ENCODE data around the gene UBE2C. TPM values are rescaled to one million over a fixed set of nuclear protein-coding genes. Genes with fewer than 3 reads are reported as not detected.

The UBE2C gene
- total RNA-seq, 1 experiment from 2014 or later, result 205 TPM

GRCh38 chr20:45783656-45784294 lies 28.7 kb upstream of the UBE2C start (continued):
- no peak for TF ChIP-seq EZH2phosphoT487 (IDR thresholded peaks at IDR 0.05; ENCODE audit: borderline replicate concordance)
- no peak for TF ChIP-seq JUND (IDR thresholded peaks at IDR 0.05)
- TF ChIP-seq EZH2 (IDR thresholded peaks at IDR 0.05), result no peak

- BruUV-seq (replicated peaks), result no TSS peak
- H4K20me1 ChIP-seq (ENCODE audit: insufficient read depth), result no peaks in the 10 kb centered on the region
- DNase-seq (ENCODE audit: low read depth, low spot score), result no peak
- H3K9me2 ChIP-seq (ENCODE audit: insufficient read depth), result no peaks in the 10 kb centered on the region
- ChIA-PET CTCF (no interaction called here), POLR2A (no interaction called here), RAD21 (ENCODE audit: low non-redundant PET in 1 of 2, low total read pairs in 2 of 2, uncharacterized antibody in 2 of 2, unreplicated experiment in 2 of 2) (no interaction called here)
- peaks cover 14% of the 10 kb centered on the region for H3K79me2 ChIP-seq (ENCODE audit: insufficient read depth, low read length)
- H3K4me1 ChIP-seq (ENCODE audit: control insufficient read depth in 1 of 2, insufficient read depth in 2 of 2, low read length in 2 of 2), result peaks cover 20 to 34% of the 10 kb centered on the region in 2 experiments
- ATAC-seq, result no peak
- no peaks in the 10 kb centered on the region for H3K36me3 ChIP-seq (ENCODE audit: control insufficient read depth in 1 of 2, insufficient read depth in 2 of 2, low read length in 2 of 2)
- H2AFZ ChIP-seq (ENCODE audit: low read depth, low read length, poor library complexity, severe bottlenecking), result no peak overlapping the region
- no peak overlapping the region for H3K27ac ChIP-seq (ENCODE audit: low read depth, low read length)
- no peak overlapping the region for H3K4me3 ChIP-seq (replicated peaks in 1 of 2; ENCODE audit: low read depth in 1 of 2, low read length in 2 of 2)
- intact Hi-C loops (cut with micrococcal nuclease), result no loop called here
- no peaks in the 10 kb centered on the region for H3K9me3 ChIP-seq (ENCODE audit: control insufficient read depth in 1 of 2, insufficient read depth in 1 of 2, low read depth in 1 of 2, low read length in 2 of 2)
- no peak overlapping the region for H3K9ac ChIP-seq (ENCODE audit: low read length)
- no peaks in the 10 kb centered on the region for H3K27me3 ChIP-seq (ENCODE audit: insufficient read depth, low read length)
- H3K4me2 ChIP-seq (ENCODE audit: low read length), result no peak overlapping the region
- TF ChIP-seq, protein P1, sequence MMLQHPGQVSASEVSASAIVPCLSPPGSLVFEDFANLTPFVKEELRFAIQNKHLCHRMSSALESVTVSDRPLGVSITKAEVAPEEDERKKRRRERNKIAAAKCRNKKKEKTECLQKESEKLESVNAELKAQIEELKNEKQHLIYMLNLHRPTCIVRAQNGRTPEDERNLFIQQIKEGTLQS (IDR thresholded peaks at IDR 0.05), result no peak
- TF ChIP-seq YY1 (IDR thresholded peaks at IDR 0.05; ENCODE audit: extremely low read depth, insufficient replicate concordance, low read depth, low read length), result no peak
- no peak for TF ChIP-seq EZH2phosphoT487 (IDR thresholded peaks at IDR 0.05; ENCODE audit: borderline replicate concordance)
- no peak for TF ChIP-seq ELF1 (IDR thresholded peaks at IDR 0.05; ENCODE audit: borderline replicate concordance, low read depth)
- TF ChIP-seq POLR2A (IDR thresholded peaks at IDR 0.05; ENCODE audit: borderline replicate concordance, extremely low read depth, insufficient read depth, insufficient read length), result no peak
- no peak for TF ChIP-seq CEBPB (IDR thresholded peaks at IDR 0.05; ENCODE audit: low read depth)
- TF ChIP-seq POLR2AphosphoS5 (IDR thresholded peaks at IDR 0.05; ENCODE audit: low read depth, low read length), result no peak
- no peak for TF ChIP-seq EGR1 (IDR thresholded peaks at IDR 0.05; ENCODE audit: low read depth)
Observed at GRCh38 chr20:45788351-45788750, 24.1 kb upstream of the UBE2C start.

Measured in HCT116 (cell line).